WI38 (cell line): ENCODE results near the gene SYCP2.

Source experiments
- H3K4me3 ChIP-seq: 2 replicates; pipeline ENCODE4 v1.5.1; 2011; ENCODE audit warnings: low read depth, mild to moderate bottlenecking, control low read depth, low read length
- CTCF ChIP-seq: IDR thresholded peaks from 2 replicates; pipeline ENCODE4 v1.5.1; 2012; ENCODE audit warnings: low read depth, mild to moderate bottlenecking, control low read depth, low read length

The SYCP2 gene

GRCh38 chr20:59816146-59816738 lies 117.2 kb downstream of the SYCP2 start:
- H3K4me3 ChIP-seq: no peak overlapping the region
- no peak for TF ChIP-seq CTCF

- no peak overlapping the region for H3K4me3 ChIP-seq
- TF ChIP-seq CTCF: no peak
Observed at GRCh38 chr20:59814840-59815340, 118.5 kb downstream of the SYCP2 start.

GRCh38 chr20:59813948-59814839 lies 119.2 kb downstream of the SYCP2 start:
- no peak overlapping the region for H3K4me3 ChIP-seq
- no peak for TF ChIP-seq CTCF
